Measurements from ENCODE around the gene PXDC1.
"Not testable (repeated sequence)": the region's sequence is repeated elsewhere in the genome, so short reads cannot be mapped to it uniquely, and the experiment has no call there.

The PXDC1 gene

DNA sequence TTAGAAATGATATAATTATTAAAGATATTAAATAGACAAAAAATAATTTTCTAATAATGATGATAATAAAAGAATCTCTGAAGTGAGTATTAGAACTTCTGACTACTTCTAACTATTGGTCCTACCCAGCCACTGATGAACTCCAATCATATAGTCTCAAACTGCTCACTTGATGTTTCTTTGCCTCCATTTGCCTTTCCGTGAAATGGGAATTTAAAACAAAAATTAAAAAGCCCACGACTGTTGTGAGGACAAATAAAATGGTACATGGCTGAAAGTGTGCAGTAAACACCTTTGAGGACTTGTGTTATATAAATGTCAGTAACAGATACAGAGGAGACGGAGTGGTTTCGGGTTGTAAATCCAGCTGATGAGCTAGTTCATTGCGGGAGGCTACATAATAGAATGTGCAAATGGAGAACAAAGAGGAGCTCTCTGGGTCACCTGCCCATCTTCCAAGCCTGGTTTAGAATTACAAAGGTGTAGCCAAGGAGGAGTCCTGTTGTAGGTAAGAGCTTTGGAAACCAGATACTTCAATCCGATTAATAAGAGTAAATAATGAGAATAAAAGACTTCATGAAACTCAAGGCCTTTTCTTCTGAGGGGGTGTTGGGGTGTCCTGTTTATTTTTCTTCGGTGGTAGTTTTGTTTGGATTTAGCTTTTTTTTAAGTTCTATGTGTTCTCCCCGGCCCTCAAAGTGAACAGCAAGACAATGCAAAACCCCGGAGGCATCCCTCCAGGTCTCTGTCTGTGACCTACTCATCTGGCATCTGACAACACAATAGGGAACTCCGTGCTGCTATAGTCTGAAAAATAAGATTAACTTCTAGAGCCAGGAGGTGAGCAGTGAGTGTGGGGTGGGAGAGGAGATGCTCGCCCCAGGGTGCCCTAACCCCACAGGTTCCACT, 4.4 kb upstream of the PXDC1 start:
- TF ChIP-seq, protein P1, sequence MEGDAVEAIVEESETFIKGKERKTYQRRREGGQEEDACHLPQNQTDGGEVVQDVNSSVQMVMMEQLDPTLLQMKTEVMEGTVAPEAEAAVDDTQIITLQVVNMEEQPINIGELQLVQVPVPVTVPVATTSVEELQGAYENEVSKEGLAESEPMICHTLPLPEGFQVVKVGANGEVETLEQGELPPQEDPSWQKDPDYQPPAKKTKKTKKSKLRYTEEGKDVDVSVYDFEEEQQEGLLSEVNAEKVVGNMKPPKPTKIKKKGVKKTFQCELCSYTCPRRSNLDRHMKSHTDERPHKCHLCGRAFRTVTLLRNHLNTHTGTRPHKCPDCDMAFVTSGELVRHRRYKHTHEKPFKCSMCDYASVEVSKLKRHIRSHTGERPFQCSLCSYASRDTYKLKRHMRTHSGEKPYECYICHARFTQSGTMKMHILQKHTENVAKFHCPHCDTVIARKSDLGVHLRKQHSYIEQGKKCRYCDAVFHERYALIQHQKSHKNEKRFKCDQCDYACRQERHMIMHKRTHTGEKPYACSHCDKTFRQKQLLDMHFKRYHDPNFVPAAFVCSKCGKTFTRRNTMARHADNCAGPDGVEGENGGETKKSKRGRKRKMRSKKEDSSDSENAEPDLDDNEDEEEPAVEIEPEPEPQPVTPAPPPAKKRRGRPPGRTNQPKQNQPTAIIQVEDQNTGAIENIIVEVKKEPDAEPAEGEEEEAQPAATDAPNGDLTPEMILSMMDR (IDR thresholded peaks at IDR 0.05; ENCODE audit: low read depth, low read length) = no peak
- TF ChIP-seq MYC (IDR thresholded peaks at IDR 0.05; ENCODE audit: low read depth, low read length) = no peak
- TF ChIP-seq POLR2A (IDR thresholded peaks at IDR 0.05; ENCODE audit: extremely low read depth, insufficient read length) = no peak
- TF ChIP-seq, protein P2, sequence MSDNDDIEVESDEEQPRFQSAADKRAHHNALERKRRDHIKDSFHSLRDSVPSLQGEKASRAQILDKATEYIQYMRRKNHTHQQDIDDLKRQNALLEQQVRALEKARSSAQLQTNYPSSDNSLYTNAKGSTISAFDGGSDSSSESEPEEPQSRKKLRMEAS (IDR thresholded peaks at IDR 0.05; ENCODE audit: low read depth, low read length) = no peak
- no peak for DNase-seq (ENCODE audit: low read depth)
- H3K4me3 ChIP-seq (ENCODE audit: low read depth, low read length) = no peak overlapping the region

DNA sequence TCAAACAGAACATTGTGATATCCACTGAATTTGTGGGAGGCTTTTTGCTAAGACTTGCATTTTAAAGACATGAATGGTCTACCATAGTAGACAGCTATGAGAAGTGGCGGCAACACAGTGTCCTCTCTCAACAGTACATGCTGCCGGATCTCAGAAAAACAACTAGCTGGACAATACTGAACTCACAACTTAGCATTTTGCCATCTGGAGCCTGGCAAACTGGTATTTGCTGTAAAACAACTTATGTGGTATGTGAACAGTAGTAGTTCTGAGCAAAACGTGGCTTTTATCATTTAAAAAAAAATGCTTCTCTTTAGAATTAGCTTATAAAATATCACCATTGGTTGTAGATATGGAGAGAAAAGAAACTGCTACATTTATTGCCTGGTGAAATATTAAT, 3.3 kb upstream of the PXDC1 start:
- no peak overlapping the region for H3K4me3 ChIP-seq (ENCODE audit: low read depth, low read length)
- no peak for DNase-seq (ENCODE audit: low read depth)
- TF ChIP-seq, protein P2 (IDR thresholded peaks at IDR 0.05; ENCODE audit: low read depth, low read length) = no peak
- TF ChIP-seq, protein P1 (IDR thresholded peaks at IDR 0.05; ENCODE audit: low read depth, low read length) = no peak
- TF ChIP-seq MYC (IDR thresholded peaks at IDR 0.05; ENCODE audit: low read depth, low read length) (no peak), POLR2A (IDR thresholded peaks at IDR 0.05; ENCODE audit: extremely low read depth, insufficient read length) (no peak)

DNA sequence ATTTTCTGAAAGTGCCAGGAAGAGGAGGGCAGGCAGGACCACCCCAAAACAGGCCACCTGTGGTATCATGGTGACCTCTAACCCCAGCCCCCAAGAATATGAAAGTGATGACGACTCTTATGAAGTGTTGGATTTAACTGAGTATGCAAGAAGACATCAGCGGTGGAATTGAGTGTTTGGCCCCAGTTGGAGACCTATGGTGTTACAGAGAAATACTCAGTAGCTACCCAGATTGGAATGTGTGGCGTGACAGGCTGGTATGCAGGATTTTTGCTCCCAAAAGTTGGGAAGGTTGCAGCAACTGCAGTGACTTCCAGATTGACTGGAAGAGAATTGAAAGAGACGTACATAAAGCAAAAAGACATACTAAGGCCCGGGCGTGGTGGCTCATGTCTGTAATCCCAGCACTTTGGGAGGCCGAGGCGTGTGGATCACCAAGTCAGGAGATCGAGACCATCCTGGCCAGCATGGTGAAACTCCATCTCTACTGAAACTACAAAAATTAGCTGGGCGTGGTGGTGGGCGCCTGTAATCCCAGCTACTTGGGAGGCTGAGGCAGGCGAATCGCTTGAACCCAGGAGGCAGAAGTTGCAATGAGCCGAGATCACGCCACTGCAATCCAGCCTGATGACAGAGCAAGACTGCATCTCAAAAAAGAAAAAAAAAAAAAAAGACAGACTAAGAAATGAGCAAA, 2.7 kb upstream of the PXDC1 start:
- not testable (repeated sequence) for H3K4me3 ChIP-seq (ENCODE audit: low read depth, low read length)

DNA sequence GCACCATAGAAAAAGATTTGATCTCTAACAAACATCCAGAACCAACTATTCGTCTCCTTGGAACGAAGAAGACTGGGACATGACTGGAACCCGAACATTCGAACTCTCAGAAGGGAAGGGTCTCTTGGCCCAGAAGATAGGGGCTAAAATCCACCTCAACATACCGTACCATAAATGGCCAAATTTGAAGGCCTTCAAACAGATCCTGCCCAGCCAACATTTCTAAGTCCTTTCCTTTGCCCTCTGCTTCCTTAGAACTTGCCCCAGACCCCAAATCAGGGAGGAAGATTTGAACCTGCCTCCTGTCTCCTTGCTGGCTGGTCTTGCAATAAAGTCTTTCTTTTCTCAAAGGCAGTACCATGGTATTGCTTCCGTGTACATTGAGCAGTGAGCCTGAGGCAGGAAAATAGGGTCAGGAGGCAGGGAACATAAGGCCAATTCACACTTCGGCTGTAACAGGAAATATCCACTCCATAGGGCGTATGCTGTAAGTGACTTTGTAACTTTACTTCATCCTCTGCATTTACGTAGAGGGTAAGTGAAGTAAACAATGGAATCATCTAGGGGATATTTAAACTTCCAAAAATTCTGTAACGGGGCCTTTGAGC, 1.8 kb upstream of the PXDC1 start:
- TF ChIP-seq, protein P2 (IDR thresholded peaks at IDR 0.05; ENCODE audit: low read depth, low read length) = no peak
- TF ChIP-seq POLR2A (IDR thresholded peaks at IDR 0.05; ENCODE audit: extremely low read depth, insufficient read length) (no peak), MYC (IDR thresholded peaks at IDR 0.05; ENCODE audit: low read depth, low read length) (no peak)
- TF ChIP-seq, protein P1 (IDR thresholded peaks at IDR 0.05; ENCODE audit: low read depth, low read length) = no peak
- no peak overlapping the region for H3K4me3 ChIP-seq (ENCODE audit: low read depth, low read length)
- DNase-seq (ENCODE audit: low read depth) = no peak

More for the DNA sequence above, 2.7 kb upstream of the PXDC1 start:
- DNase-seq (ENCODE audit: low read depth) = not testable (repeated sequence)

DNA sequence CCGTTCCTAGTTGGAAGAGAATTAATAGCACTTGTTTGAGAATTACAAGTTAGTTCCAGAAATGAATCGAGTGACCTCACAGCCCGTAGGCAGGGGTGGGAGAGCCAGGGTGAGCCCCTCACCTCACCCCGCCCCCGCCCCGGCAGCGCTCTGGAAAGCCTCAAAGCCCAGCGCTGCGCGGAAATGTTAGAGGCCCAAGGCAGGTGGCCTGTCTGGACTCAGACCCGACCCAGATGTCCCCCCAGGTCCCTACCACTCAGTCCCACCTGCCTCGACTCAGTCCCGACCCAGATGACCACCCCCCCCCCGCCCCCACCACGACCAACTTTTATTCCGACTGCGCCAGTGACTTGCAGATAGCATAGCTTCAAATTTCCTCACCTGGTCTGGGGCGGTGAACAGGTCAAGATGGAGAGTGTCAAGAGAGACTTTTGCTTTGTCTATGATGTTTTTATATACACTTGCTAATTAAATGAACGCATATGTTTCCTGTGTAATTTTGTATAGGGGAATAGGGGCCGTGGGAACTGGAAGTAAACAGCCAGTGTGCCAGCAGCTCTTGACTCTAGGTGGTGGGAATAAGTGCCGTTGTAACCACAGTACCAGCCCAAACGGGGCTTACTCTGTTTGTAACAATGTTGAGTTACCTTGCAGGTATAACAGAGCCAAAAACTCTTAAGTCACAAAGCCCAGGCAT, 1.2 kb upstream of the PXDC1 start:
- no peak overlapping the region for H3K4me3 ChIP-seq (ENCODE audit: low read depth, low read length)
- TF ChIP-seq, protein P1 (IDR thresholded peaks at IDR 0.05; ENCODE audit: low read depth, low read length) = no peak
- no peak for TF ChIP-seq MYC (IDR thresholded peaks at IDR 0.05; ENCODE audit: low read depth, low read length)
- TF ChIP-seq, protein P2 (IDR thresholded peaks at IDR 0.05; ENCODE audit: low read depth, low read length) = no peak
- no peak for TF ChIP-seq POLR2A (IDR thresholded peaks at IDR 0.05; ENCODE audit: extremely low read depth, insufficient read length)
- no peak for DNase-seq (ENCODE audit: low read depth)

Measured in NB4 (cell line).